GM19372 (cell line): ENCODE data around the gene TUFM.
"Not testable (repeated sequence)": the region's sequence is repeated elsewhere in the genome, so short reads cannot be mapped to it uniquely, and the experiment has no call there.

Source experiments
- ATAC-seq: cut with Tn5 transposase; IDR thresholded peaks from one replicate; pipeline ENCODE4 v1.9.1; 2021; ENCODE audit warnings: mild to moderate bottlenecking, low read depth, moderate library complexity; ENCODE audit not compliant: unreplicated experiment

The TUFM gene

DNA sequence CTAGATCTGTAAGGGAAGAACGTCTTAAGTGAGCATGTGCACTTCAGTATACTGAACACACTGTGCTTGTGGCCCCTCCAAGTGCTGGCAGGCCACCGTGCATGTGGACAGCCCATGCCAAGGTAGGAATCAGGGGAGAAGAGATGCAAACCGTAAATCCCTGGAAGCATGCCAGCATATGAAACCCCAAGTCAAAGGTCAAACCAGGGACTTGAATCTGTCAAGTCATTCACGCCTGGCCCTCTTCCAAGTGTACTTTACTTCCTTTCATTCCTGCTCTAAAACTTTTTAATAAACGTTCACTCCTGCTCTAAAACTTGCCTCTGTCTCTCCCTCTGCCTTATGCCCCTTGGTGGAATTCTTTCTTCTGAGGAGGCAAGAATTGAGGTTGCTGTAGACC is 26.1 kb downstream of the TUFM start:
- no peak for ATAC-seq

GRCh38 chr16:28807445-28808120 is 38.6 kb downstream of the TUFM start:
- not testable (repeated sequence) for ATAC-seq

DNA sequence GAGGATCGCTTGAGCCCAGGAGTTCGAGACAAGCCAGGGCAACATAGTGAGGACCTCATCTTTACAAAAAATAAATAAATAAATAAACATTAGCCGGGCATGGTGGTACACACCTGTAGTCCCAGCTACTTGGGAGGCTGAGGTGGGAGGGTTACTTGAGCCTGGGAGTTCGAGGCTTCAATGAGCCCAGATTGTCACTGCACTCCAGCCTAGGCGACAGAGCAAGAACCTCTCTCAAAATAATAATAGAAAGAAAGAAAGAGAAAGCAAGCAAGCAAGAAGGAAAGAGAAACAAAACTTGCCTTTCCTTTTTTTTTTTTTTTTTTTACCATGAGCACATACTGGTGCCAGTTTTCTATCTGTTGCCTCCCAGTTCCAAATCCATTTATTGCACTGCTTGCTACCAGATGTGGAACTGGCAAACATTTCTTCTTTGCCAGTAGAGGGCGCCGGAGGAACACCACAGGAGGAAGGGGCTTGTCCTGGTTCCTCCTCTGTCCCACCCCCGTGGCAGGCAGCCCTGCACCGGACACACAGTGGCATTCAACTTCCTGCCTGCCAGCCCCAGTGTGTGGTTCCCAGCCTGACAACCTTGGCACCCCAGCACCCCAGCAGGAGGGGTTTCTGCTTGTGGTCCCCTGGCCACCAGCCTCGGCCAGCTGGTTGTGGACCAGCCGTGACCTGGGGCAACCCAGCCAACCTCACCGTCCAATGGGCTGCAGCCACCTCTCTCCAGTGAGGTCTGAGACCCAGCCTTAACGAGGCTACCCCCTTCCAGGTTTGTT is 43.7 kb downstream of the TUFM start:
- not testable (repeated sequence) for ATAC-seq
